Activated CD8-positive, alpha-beta T cell treated with anti-CD3 and anti-CD28 coated beads for 36 hours (primary cell): Measurements from ENCODE around the gene FAM81B. TPM values are rescaled to one million over a fixed set of nuclear protein-coding genes. Genes with fewer than 3 reads are reported as not detected.
"Not testable (repeated sequence)": the region's sequence is repeated elsewhere in the genome, so short reads cannot be mapped to it uniquely, and the experiment has no call there.

Experiments
- ATAC-seq: fragments of 200-7000 bp; cut with Tn5 transposase; one replicate; pipeline ENCODE4 v1.10.0; 2021; ENCODE audit warnings: mild to moderate bottlenecking, moderate library complexity
- CTCF ChIA-PET: fragments of 350-600 bp; sonication (Branson Sonifier 250); formaldehyde crosslinking; loops from one replicate; lab custom pipeline; 2021; ENCODE audit warnings: antibody characterized with exemption; lab: Charles Lee
- POLR2A ChIA-PET: fragments of 350-600 bp; sonication (Branson Sonifier 250); formaldehyde crosslinking; loops from one replicate; lab custom pipeline; 2021; ENCODE audit warnings: antibody characterized with exemption; lab: Charles Lee
- DNase-seq: peaks from one replicate; pipeline ENCODE4 v3.0.0-alpha.2; 2020
- H3K27ac Mint-ChIP-seq: one replicate; pipeline ENCODE4 v1.8.0; 2021; ENCODE audit warnings: mild to moderate bottlenecking, mixed read lengths
- H3K27me3 Mint-ChIP-seq: one replicate; pipeline ENCODE4 v1.8.0; 2021; ENCODE audit warnings: mixed read lengths
- H3K36me3 Mint-ChIP-seq: one replicate; pipeline ENCODE4 v1.8.0; 2021; ENCODE audit warnings: low read depth, mixed read lengths
- H3K4me1 Mint-ChIP-seq: one replicate; pipeline ENCODE4 v1.8.0; 2021; ENCODE audit warnings: low read depth, mixed read lengths
- H3K4me3 Mint-ChIP-seq: one replicate; pipeline ENCODE4 v1.8.0; 2021; ENCODE audit warnings: mild to moderate bottlenecking, moderate library complexity, mixed read lengths
- H3K9me3 Mint-ChIP-seq: one replicate; pipeline ENCODE4 v1.8.0; 2021; ENCODE audit warnings: mixed read lengths
- CTCF ChIP-seq: fragments of 200-600 bp; IDR thresholded peaks from one replicate; pipeline ENCODE4 v1.8.0; 2022; ENCODE audit warnings: antibody characterized with exemption, mild to moderate bottlenecking
- intact Hi-C: fragments of 100-400 bp; cut with micrococcal nuclease; formaldehyde crosslinking; loops from one replicate; pipeline ENCODE4 v1.10.0; 2022
- total RNA-seq, 2 experiments: library from RNA; stranded (reverse); gene quantifications; one replicate each; pipeline ENCODE4 v1.2.3, GENCODE V29; 2021

Gene FAM81B
- total RNA-seq, 2 experiments from 2014 or later, result not detected

DNA sequence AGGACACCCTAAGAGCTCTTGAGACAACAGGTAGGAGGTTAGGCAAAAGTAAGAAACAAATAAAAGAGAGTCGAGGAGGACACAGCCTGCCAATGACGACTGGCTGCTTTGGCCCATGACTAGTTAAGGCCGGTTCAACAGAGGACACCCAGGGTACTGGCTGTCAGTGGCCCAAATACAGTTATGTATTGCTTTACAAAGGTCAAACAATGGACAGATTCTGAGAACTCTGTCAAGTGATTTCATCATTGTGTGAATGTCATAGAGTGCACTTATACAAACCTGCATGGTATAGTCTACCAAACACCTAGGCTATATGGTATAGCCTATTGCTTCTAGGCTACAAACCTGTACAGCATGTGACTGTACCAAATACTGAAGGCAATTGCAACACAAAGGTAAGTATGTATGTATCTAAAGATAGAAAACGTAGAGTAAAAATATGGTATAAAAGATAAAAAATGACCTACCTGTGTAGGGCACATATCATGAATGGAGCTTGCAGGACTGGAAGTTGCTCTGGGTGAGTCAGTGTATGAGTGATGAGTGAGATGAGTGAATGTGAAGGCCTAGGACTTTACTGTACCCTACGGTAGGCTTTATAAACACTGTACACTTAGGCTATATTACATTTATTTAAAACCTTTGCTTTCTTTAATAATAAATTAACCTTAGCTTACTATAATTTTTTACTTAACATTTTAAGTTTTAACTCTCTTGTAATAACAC, 6.5 kb upstream of the FAM81B start:
- ATAC-seq, result no peak
- Mint-ChIP-seq H3K9me3 (peaks cover 2% of the 10 kb centered on the region), H3K4me3 (no peak overlapping the region), H3K27ac (no peak overlapping the region), H3K4me1 (peaks cover 9% of the 10 kb centered on the region), H3K36me3 (no peaks in the 10 kb centered on the region), H3K27me3 (peaks cover 4% of the 10 kb centered on the region)
- POLR2A ChIA-PET, result no interaction called here
- TF ChIP-seq CTCF, result no peak
- intact Hi-C loops, result no loop called here
- DNase-seq, result no peak
- CTCF ChIA-PET, result no interaction called here

DNA sequence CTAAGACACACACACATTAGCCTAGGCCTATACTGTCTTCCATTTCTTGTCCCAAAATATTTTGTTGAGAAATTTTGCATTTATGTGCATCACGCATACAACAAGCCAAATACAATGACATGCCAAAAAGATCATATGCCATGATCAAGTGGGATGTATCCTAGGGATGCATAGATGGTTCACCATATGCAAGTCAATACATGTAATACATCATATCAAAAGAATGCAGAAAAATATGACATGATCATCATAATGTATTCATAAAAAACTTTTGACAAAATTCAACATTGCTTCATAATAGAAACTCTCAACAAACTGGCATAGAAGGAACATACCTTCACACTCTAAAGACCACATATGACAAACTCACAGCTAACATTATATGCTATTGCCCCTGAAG, 5.8 kb upstream of the FAM81B start:
- H3K9me3 Mint-ChIP-seq, result no peaks in the 10 kb centered on the region

GRCh38 chr5:95391965-95392364, 799 bp downstream of the FAM81B start:
- H3K27ac Mint-ChIP-seq, H3K4me3 Mint-ChIP-seq, H3K9me3 Mint-ChIP-seq: not testable (repeated sequence)

More for the DNA sequence above, 5.8 kb upstream of the FAM81B start:
- peaks cover 4% of the 10 kb centered on the region for H3K27me3 Mint-ChIP-seq
- ATAC-seq (no peak), DNase-seq (no peak)
- intact Hi-C loops, result no loop called here
- H3K27ac Mint-ChIP-seq, result no peak overlapping the region
- CTCF ChIA-PET, result no interaction called here
- H3K4me1 Mint-ChIP-seq, result peaks cover 3% of the 10 kb centered on the region
- no peak for TF ChIP-seq CTCF
- no peak overlapping the region for H3K4me3 Mint-ChIP-seq
- H3K36me3 Mint-ChIP-seq, result no peaks in the 10 kb centered on the region
- POLR2A ChIA-PET, result no interaction called here

DNA sequence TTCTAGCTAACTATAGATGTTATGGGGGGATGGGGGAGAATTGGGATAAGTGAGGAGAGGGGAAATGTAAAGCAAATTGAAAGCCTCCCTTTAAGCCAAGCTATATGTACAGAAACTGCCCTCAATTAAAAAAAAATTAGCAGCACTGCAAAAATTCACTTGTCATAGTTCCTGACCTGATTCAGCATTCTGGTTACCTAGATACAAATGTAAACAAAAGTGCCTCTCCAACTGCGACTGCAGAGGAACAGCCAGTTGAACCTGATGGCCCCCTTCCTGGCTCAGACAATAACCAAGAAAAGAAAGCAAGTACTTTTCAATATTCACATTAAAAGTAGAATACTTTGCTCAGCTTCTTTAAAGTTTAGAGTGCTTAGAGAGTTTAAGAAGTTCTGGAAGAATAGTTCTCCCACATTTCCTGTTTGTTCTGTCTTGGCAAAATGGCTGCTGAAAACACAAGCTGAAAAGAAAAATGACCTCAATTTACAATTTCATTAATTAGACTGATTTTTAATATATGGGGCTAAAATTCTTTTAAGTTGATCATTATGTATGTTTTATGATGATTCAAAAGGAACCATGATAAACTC, 1.5 kb downstream of the FAM81B start:
- ChIA-PET POLR2A (no interaction called here), CTCF (no interaction called here)
- intact Hi-C loops, result no loop called here
- Mint-ChIP-seq H3K9me3 (peaks cover 2% of the 10 kb centered on the region), H3K27ac (no peak overlapping the region), H3K4me1 (no peaks in the 10 kb centered on the region), H3K36me3 (no peaks in the 10 kb centered on the region), H3K4me3 (no peak overlapping the region), H3K27me3 (peaks cover 10% of the 10 kb centered on the region)
- no peak for DNase-seq
- no peak for TF ChIP-seq CTCF
- ATAC-seq, result no peak

More at GRCh38 chr5:95391965-95392364, 799 bp downstream of the FAM81B start:
- H3K27me3 Mint-ChIP-seq, POLR2A ChIA-PET, DNase-seq, ATAC-seq, H3K36me3 Mint-ChIP-seq, CTCF ChIA-PET, H3K4me1 Mint-ChIP-seq, intact Hi-C loops: not testable (repeated sequence)

- H3K27ac Mint-ChIP-seq, result no peak overlapping the region
Observed at GRCh38 chr5:95393279-95393678, 2.1 kb downstream of the FAM81B start.

More at GRCh38 chr5:95393279-95393678, 2.1 kb downstream of the FAM81B start:
- Mint-ChIP-seq H3K9me3 (peaks cover 2% of the 10 kb centered on the region), H3K27me3 (peaks cover 10% of the 10 kb centered on the region), H3K4me1 (no peaks in the 10 kb centered on the region), H3K4me3 (no peak overlapping the region), H3K36me3 (no peaks in the 10 kb centered on the region)
- ATAC-seq, result no peak
- DNase-seq, result no peak
- no peak for TF ChIP-seq CTCF
- intact Hi-C loops, result no loop called here
- ChIA-PET CTCF (no interaction called here), POLR2A (no interaction called here)
